ENCODE data around the gene MAPK7. TPM values are rescaled to one million over a fixed set of nuclear protein-coding genes. Genes with fewer than 3 reads are reported as not detected.

Gene MAPK7
- total RNA-seq, 1 donor from 2014 or later = 25.1 TPM

DNA sequence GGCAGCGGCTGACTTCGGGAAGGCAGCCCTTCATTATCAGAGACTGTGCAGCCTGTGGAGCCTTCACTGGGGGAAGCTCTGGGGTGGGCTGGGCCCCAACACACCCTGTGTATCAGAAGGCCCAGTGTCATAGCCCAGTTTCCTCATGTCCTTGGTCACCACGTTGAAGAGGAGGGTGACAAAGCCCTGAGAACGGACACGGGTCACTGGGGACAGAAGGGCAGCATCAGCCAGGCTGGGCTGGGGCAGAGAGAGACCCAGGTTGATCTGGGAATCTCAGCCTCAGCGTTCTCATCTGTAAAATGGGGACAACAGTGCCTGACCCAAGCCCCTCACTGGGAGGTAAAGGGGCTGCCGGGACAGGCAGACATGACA, 35.1 kb upstream of the MAPK7 start:
- H3K36me3 Mint-ChIP-seq (ENCODE audit: low read depth, unreplicated experiment) = no peaks in the 10 kb centered on the region

DNA sequence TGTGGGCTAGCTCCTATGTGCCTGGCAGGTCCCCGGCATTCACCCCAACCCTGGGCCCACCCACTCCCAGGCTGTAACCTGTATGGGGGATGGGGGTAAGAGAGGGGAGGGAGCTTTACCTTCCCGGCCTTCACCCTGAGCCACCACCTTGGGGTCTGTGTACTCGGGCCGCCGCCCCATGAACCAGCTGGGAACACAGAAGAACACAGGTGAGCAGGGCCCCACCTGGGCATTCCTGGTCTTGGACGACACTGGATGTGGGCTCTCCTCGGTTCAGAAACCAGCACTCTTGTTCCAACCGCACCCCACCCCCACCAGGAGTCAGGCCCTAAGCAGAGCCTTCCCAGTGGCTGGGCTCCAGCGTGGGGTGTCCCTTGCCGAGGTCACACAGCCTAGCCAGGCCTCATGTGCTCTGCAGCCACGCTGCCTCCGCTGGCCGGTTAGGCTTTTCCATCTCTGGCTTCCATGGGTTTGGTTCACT, 34.6 kb upstream of the MAPK7 start:
- DNase-seq (ENCODE audit: low read depth) = no peak
- H3K27me3 Mint-ChIP-seq (ENCODE audit: low read depth, unreplicated experiment) = no peaks in the 10 kb centered on the region
- no peaks in the 10 kb centered on the region for H3K79me2 ChIP-seq (ENCODE audit: insufficient read depth, low read length)

More for the DNA sequence above, 35.1 kb upstream of the MAPK7 start:
- Mint-ChIP-seq H3K27me3 (ENCODE audit: low read depth, unreplicated experiment) (no peaks in the 10 kb centered on the region), H3K4me3 (ENCODE audit: unreplicated experiment) (no peak overlapping the region), H3K9me3 (ENCODE audit: unreplicated experiment) (no peaks in the 10 kb centered on the region), H3K4me1 (ENCODE audit: low read depth, unreplicated experiment) (peaks cover 28% of the 10 kb centered on the region), H3K27ac (ENCODE audit: unreplicated experiment) (no peak overlapping the region)
- no peak overlapping the region for H3K4me3 ChIP-seq (ENCODE audit: insufficient read depth, low read depth, low read length)
- no peak for TF ChIP-seq EZH2 (IDR thresholded peaks at IDR 0.05; ENCODE audit: insufficient read depth, low read length)
- TF ChIP-seq, protein P1, sequence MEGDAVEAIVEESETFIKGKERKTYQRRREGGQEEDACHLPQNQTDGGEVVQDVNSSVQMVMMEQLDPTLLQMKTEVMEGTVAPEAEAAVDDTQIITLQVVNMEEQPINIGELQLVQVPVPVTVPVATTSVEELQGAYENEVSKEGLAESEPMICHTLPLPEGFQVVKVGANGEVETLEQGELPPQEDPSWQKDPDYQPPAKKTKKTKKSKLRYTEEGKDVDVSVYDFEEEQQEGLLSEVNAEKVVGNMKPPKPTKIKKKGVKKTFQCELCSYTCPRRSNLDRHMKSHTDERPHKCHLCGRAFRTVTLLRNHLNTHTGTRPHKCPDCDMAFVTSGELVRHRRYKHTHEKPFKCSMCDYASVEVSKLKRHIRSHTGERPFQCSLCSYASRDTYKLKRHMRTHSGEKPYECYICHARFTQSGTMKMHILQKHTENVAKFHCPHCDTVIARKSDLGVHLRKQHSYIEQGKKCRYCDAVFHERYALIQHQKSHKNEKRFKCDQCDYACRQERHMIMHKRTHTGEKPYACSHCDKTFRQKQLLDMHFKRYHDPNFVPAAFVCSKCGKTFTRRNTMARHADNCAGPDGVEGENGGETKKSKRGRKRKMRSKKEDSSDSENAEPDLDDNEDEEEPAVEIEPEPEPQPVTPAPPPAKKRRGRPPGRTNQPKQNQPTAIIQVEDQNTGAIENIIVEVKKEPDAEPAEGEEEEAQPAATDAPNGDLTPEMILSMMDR (IDR thresholded peaks at IDR 0.05; ENCODE audit: insufficient read depth, low read depth, low read length) = no peak
- H4K20me1 ChIP-seq (ENCODE audit: insufficient read depth, low read length) = no peaks in the 10 kb centered on the region
- H3K9me3 ChIP-seq (ENCODE audit: insufficient read depth, low read depth, low read length) = no peaks in the 10 kb centered on the region
- H3K79me2 ChIP-seq (ENCODE audit: insufficient read depth, low read length) = no peaks in the 10 kb centered on the region
- no peaks in the 10 kb centered on the region for H3K36me3 ChIP-seq (ENCODE audit: insufficient read depth, low read length)
- no peak overlapping the region for H3K27ac ChIP-seq (ENCODE audit: low read depth, low read length)
- H3K4me2 ChIP-seq (ENCODE audit: low read length) = no peak overlapping the region
- FAIRE-seq (no peak), DNase-seq (ENCODE audit: low read depth) (no peak)
- peaks cover 32% of the 10 kb centered on the region for H3K4me1 ChIP-seq (ENCODE audit: insufficient read depth, low read length)
- H2AFZ ChIP-seq (ENCODE audit: low read depth, low read length) = no peak overlapping the region
- no peaks in the 10 kb centered on the region for H3K27me3 ChIP-seq (ENCODE audit: insufficient read depth, low read length)
- no peak overlapping the region for H3K9ac ChIP-seq (ENCODE audit: low read length)

More for the DNA sequence above, 34.6 kb upstream of the MAPK7 start:
- FAIRE-seq = no peak
- Histone ChIP-seq H4K20me1 (ENCODE audit: insufficient read depth, low read length) (no peaks in the 10 kb centered on the region), H3K36me3 (ENCODE audit: insufficient read depth, low read length) (no peaks in the 10 kb centered on the region), H3K4me2 (ENCODE audit: low read length) (no peak overlapping the region), H3K4me1 (ENCODE audit: insufficient read depth, low read length) (peaks cover 32% of the 10 kb centered on the region), H3K9me3 (ENCODE audit: insufficient read depth, low read depth, low read length) (no peaks in the 10 kb centered on the region), H3K27me3 (ENCODE audit: insufficient read depth, low read length) (no peaks in the 10 kb centered on the region), H3K9ac (ENCODE audit: low read length) (no peak overlapping the region), H2AFZ (ENCODE audit: low read depth, low read length) (no peak overlapping the region), H3K4me3 (ENCODE audit: insufficient read depth, low read depth, low read length) (no peak overlapping the region), H3K27ac (ENCODE audit: low read depth, low read length) (no peak overlapping the region)
- Mint-ChIP-seq H3K9me3 (ENCODE audit: unreplicated experiment) (no peaks in the 10 kb centered on the region), H3K4me1 (ENCODE audit: low read depth, unreplicated experiment) (peaks cover 28% of the 10 kb centered on the region), H3K4me3 (ENCODE audit: unreplicated experiment) (no peak overlapping the region), H3K27ac (ENCODE audit: unreplicated experiment) (no peak overlapping the region), H3K36me3 (ENCODE audit: low read depth, unreplicated experiment) (no peaks in the 10 kb centered on the region)
- TF ChIP-seq EZH2 (IDR thresholded peaks at IDR 0.05; ENCODE audit: insufficient read depth, low read length) = no peak
- TF ChIP-seq, protein P1 (IDR thresholded peaks at IDR 0.05; ENCODE audit: insufficient read depth, low read depth, low read length) = no peak
